Activated CD4-positive, alpha-beta memory T cell treated with anti-CD3 and anti-CD28 coated beads, Interleukin-2, amount 10 ng/mL, durations not matched to agents 7 days and 5 days (primary cell): Measurements from ENCODE around the gene IZUMO1. TPM values are rescaled to one million over a fixed set of nuclear protein-coding genes. Genes with fewer than 3 reads are reported as not detected.
"Not testable (repeated sequence)": the region's sequence is repeated elsewhere in the genome, so short reads cannot be mapped to it uniquely, and the experiment has no call there.

Source experiments
- CTCF ChIA-PET: fragments of 350-600 bp; sonication (Branson Sonifier 250); formaldehyde crosslinking; loops from one replicate; lab custom pipeline; 2021; ENCODE audit warnings: antibody characterized with exemption, inconsistent platforms; lab: Charles Lee
- POLR2A ChIA-PET: fragments of 350-600 bp; sonication (Branson Sonifier 250); formaldehyde crosslinking; loops from one replicate; lab custom pipeline; 2021; ENCODE audit warnings: antibody characterized with exemption; lab: Charles Lee
- DNase-seq: peaks from one replicate; pipeline ENCODE4 v3.0.0-alpha.2; 2020
- H3K27ac Mint-ChIP-seq: one replicate; pipeline ENCODE4 v1.8.0; 2021; ENCODE audit warnings: mild to moderate bottlenecking, mixed read lengths
- H3K27me3 Mint-ChIP-seq: one replicate; pipeline ENCODE4 v1.8.0; 2021; ENCODE audit warnings: mixed read lengths
- H3K36me3 Mint-ChIP-seq: one replicate; pipeline ENCODE4 v1.8.0; 2021; ENCODE audit warnings: low read depth, mixed read lengths
- H3K4me1 Mint-ChIP-seq: one replicate; pipeline ENCODE4 v1.8.0; 2021; ENCODE audit warnings: mixed read lengths
- H3K4me3 Mint-ChIP-seq: one replicate; pipeline ENCODE4 v1.8.0; 2021; ENCODE audit warnings: mild to moderate bottlenecking, mixed read lengths
- H3K9me3 Mint-ChIP-seq: one replicate; pipeline ENCODE4 v1.8.0; 2021; ENCODE audit warnings: mixed read lengths
- total RNA-seq, 2 experiments: library from RNA; stranded (reverse); gene quantifications; one replicate each; pipeline ENCODE4 v1.2.3, GENCODE V29; 2021

IZUMO1 gene
- total RNA-seq, 2 experiments from 2014 or later = not detected

DNA sequence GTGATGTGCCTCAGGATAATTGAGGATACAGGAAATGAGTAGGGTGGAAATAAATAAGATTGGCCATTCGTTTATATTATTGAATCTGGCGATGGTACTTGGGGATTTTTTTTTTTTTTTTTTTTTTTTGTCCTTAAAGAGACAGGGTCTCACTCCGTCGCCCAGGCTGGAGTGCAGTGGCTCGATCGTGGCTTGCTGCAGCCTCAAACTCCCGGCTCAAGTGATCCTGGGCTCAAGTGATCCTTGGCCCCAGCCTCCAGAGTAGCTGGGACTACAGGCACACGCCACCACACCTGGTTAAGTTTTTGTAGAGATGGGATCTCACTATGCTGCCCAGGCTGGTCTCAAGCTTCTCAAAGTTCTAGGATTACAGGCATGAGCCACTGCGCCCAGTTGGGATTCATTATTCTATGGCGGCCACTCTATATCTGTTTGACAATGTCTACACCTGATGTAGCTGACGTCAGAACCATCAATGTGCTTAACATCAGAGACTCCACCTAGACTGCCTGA lies 24.5 kb downstream of the IZUMO1 start:
- CTCF ChIA-PET = no interaction called here
- no peaks in the 10 kb centered on the region for H3K27me3 Mint-ChIP-seq
- H3K9me3 Mint-ChIP-seq = peaks cover 18% of the 10 kb centered on the region
- H3K36me3 Mint-ChIP-seq = peaks cover 22% of the 10 kb centered on the region
- POLR2A ChIA-PET = no interaction called here
- no peak overlapping the region for H3K4me3 Mint-ChIP-seq
- DNase-seq = no peak
- H3K4me1 Mint-ChIP-seq = peaks cover 40% of the 10 kb centered on the region
- H3K27ac Mint-ChIP-seq = no peak overlapping the region

DNA sequence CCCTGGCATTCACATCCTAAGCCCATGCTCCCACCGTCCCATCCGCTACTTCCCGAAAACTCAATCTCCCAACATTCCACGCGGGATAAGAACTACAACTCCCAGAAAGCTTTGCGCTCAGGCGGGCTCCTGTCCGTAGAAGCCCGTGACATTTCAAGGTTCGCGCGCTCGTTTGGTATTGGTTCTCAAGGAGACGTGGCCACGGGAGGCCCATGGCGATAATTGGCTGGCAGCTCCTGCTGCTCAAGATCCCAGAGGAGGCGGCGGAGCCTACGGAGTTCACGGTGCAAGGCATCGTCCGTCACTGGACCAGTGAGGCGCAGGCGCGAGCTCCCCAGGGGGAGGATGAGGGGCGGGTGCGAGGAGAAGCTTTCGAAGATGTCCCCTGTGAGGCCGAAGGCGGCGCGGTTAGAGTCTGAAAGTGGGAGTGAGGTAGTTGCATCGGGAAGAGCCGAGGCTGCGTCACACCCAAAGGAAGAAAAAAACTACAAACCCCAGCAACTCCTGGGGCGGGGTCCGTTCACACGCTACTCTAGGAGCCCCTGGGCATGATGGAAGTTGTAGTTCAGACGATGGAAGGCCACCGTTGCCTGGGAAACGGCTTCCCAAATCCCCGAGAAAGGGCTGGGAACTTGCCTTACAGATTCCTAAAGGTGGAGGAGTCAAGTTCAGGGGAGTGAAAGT lies 26.0 kb downstream of the IZUMO1 start:
- ChIA-PET POLR2A (interaction anchor here (0.7 to 1.4 kb wide), 3 partner anchors 13 to 244 kb away, joined by 3 to 9 read pairs (median 3); no protein-coding TSS in a partner anchor), CTCF (interaction anchor here (0.6 to 1.2 kb wide), 4 partner anchors 45 to 1235 kb away, joined by 3 to 5 read pairs (median 4); partner anchors contain the start of genes GYS1 and RUVBL2)
- H3K27ac Mint-ChIP-seq = peak overlapping the region; percentile 95

DNA sequence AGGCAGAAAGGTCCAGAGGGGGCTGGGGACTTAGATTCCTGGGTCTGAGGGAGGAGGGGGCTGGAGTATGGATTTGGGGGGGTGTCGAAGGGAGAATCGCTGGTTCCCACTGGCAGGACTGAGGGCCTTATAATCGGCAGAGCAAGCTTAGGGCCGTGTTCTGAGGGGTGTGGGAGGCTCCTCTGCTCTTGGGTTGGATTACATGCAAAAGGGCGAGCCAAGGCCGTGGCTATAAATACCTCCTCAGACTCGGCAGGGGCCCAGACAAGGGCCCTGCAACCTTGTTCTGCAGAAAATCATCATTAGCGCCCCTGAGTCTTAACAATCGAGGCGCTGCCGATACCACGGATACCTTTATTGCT lies 26.5 kb downstream of the IZUMO1 start:
- ChIA-PET CTCF (interaction anchor here (0.6 to 1.2 kb wide), 3 partner anchors 45 to 1235 kb away, joined by 3 to 5 read pairs (median 5); partner anchors contain the start of genes GYS1 and RUVBL2), POLR2A (interaction anchor here (0.7 to 1.4 kb wide), 3 partner anchors 13 to 244 kb away, joined by 3 to 9 read pairs (median 3); no protein-coding TSS in a partner anchor)
- Mint-ChIP-seq H3K9me3 (peaks cover 5% of the 10 kb centered on the region), H3K27me3 (no peaks in the 10 kb centered on the region), H3K4me3 (peak overlapping the region; percentile 87), H3K4me1 (peaks cover 25% of the 10 kb centered on the region), H3K27ac (peak overlapping the region; percentile 95), H3K36me3 (peaks cover 6% of the 10 kb centered on the region)
- DNase-seq = no peak

More for the DNA sequence above, 26.0 kb downstream of the IZUMO1 start:
- peaks cover 9% of the 10 kb centered on the region for H3K9me3 Mint-ChIP-seq
- peak; percentile 96 for DNase-seq
- peaks cover 11% of the 10 kb centered on the region for H3K36me3 Mint-ChIP-seq
- no peaks in the 10 kb centered on the region for H3K27me3 Mint-ChIP-seq
- peaks cover 30% of the 10 kb centered on the region for H3K4me1 Mint-ChIP-seq
- H3K4me3 Mint-ChIP-seq = peak overlapping the region; percentile 87

DNA sequence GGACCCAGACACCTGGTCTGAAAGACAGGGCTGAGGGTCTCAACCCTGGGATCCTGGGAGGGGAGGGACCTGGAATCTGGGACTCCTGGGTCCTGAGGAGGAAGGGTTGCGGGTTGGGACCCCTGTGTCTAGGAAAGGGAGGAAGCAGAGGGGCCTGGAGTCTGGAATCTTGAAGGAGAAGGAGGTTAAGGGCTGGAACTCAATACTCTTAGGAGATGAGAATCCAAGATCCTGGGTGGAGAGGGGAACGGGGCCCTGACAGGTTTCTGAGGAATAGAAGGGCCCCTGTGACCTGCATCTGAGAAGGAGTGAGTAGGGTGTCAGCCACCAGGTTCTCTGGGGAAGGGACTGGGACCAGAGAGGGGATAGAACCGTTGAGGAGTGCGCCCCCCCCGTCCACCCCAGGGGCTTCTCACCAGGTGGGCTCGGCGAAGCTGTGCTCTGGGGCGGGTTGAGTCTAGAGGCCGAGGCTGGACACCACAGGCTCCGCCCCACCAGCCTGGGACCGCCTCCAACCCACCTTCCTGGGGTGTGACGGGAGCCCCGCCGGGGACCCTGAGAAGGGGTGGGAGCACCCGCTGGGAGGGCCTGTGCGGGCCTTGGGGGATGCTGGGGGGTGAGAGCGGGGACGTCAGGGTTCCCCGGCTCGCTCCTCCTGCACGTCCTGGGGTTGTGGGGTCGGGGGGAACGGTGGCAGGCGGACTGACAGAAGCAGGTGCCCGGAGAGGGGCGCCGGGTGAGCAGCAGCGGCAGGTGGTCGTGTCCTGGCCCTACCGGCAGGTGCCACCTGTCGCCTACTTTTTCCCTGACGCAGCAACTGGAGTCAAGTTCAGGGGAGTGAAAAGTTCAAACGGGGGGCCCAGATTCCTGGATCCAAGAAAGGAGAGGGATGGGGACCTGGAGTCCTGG lies 27.2 kb downstream of the IZUMO1 start, which contains the start of gene MAMSTR:
MAMSTR (minus strand) TSS at position 463 of the 909 bp plus-strand sequence. CDS start 694 bp downstream, outside the sequence.
- POLR2A ChIA-PET = no interaction called here
- peak within 1 kb of the TSS; percentile 87 for H3K4me3 Mint-ChIP-seq
- H3K9me3 Mint-ChIP-seq = no peaks in the 10 kb centered on the region
- peak within 1 kb of the TSS; percentile 95 for H3K27ac Mint-ChIP-seq
- H3K4me1 Mint-ChIP-seq = peaks cover 24% of the 10 kb centered on the region
- no peak for DNase-seq
- H3K27me3 Mint-ChIP-seq = no peaks in the 10 kb centered on the region
- no peaks in the 10 kb centered on the region for H3K36me3 Mint-ChIP-seq
- CTCF ChIA-PET = no interaction called here

DNA sequence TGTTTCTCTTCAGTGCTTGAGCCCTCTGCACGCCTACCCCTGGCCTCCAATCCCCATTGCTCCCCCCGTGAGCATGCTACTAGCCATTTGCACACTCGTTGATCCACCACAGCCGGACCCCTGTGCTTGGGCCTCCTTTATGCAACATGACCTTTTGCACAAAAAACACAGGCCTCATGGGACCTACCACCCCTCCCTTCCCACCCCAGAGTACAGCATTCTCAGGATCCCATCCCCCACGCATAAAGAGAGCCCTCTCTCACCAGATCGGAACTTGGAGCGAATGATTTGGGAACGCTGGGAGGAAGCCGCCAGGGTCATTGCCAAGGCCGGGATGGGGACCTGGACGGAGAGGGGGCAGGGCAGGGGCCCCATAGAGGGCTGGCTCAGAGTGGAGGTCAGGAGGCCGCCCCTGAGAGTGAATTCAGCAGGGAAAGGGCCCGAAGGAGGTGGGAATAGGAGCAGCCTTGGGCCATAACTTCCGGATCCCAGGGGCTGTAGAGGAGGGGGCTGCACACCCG lies 27.9 kb downstream of the IZUMO1 start:
- H3K9me3 Mint-ChIP-seq = no peaks in the 10 kb centered on the region
- H3K27me3 Mint-ChIP-seq = no peaks in the 10 kb centered on the region
- peaks cover 25% of the 10 kb centered on the region for H3K4me1 Mint-ChIP-seq
- ChIA-PET CTCF (no interaction called here), POLR2A (no interaction called here)
- no peak overlapping the region for H3K4me3 Mint-ChIP-seq
- no peaks in the 10 kb centered on the region for H3K36me3 Mint-ChIP-seq
- H3K27ac Mint-ChIP-seq = no peak overlapping the region
- no peak for DNase-seq

DNA sequence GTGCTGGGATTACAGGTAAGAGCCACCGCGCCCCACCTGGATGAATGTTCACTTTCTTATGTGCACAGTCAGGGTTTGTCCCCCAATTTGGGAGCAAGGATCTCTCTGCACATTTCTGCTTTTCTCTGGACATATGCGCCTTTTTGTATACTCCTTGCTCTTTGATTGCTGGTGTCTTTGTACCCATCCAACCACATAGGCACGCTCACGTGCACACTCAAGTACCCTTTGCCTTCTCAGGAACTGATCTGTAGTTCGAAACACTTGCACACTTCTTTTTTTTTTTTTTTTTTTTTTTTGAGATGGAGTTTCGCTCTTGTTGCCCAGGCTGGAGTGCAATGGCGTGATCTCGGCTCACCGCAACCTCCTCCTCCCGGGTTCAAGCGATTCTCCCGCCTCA lies 28.6 kb downstream of the IZUMO1 start:
- H3K4me3 Mint-ChIP-seq, H3K36me3 Mint-ChIP-seq, H3K27ac Mint-ChIP-seq, POLR2A ChIA-PET, CTCF ChIA-PET, H3K9me3 Mint-ChIP-seq, DNase-seq, H3K27me3 Mint-ChIP-seq: not testable (repeated sequence)
- peaks cover 29% of the 10 kb centered on the region for H3K4me1 Mint-ChIP-seq

DNA sequence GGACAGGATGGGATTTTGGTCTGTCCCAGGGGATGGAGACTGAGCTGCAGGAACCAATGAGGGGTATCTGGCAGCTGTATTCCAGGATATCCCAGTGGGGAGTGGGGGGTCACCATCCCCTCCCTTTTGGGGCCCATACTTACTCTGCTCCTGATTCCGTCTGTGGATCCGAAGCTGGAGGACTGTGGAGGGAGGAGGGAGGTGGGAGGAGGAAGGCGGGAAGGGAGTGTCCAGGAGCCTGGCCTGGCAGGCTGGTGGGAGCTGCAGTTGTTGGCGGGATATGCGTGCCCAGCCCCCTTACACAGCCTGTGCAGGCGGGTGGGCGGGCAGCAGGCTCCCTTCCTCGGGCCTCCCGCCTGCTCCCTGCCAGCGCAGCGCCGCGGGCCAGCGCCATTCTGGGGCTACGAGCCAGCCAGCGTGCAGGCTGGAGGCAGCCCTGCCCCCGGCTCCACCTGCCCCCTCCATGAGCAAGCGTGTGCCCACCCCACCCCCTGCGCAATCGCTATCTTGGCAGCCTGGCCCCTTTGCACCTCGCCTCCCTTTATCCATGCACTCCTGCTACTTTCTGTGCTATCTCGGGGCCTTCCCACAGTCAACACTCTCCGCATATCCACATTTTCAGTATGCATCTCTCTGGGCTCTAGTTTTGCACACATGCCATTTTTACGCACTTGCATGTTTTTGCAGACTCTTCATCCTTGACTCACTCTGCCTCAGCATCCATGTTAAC lies 30.0 kb downstream of the IZUMO1 start:
- Mint-ChIP-seq H3K36me3 (no peaks in the 10 kb centered on the region), H3K4me3 (no peak overlapping the region), H3K9me3 (no peaks in the 10 kb centered on the region), H3K4me1 (peaks cover 30% of the 10 kb centered on the region), H3K27ac (no peak overlapping the region), H3K27me3 (no peaks in the 10 kb centered on the region)
- ChIA-PET POLR2A (interaction anchor here (1.0 to 1.3 kb wide), 2 partner anchors 8 to 9 kb away, joined by 3 to 6 read pairs; no protein-coding TSS in a partner anchor), CTCF (no interaction called here)
- no peak for DNase-seq

DNA sequence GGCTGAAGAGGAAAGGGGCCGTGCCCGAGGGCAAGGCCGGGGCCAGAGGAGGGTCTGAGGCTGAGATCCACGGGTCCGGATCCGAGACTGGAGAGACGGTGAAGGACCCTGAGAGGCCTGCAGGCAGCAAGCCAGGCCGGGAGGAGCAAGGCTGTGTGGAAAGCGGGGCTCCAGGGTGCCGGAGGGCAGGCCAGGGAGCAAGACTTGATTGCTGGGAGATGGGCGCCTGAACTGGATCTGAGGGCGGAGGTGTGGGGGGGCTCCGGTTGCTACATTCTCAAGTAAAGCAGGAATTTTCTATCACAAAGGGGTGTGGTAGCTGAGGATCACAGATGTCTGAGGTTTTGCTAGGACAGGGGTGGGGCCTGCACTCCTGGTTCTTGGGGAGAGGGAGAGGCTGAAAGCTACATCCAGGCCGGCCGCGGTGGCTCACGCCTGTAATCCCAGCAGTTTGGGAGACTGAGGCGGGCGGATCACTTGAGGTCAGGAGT lies 31.0 kb downstream of the IZUMO1 start:
- POLR2A ChIA-PET = interaction anchor here (1.0 to 1.3 kb wide), 2 partner anchors 9 to 10 kb away, joined by 3 to 6 read pairs; no protein-coding TSS in a partner anchor
- no peak for DNase-seq

DNA sequence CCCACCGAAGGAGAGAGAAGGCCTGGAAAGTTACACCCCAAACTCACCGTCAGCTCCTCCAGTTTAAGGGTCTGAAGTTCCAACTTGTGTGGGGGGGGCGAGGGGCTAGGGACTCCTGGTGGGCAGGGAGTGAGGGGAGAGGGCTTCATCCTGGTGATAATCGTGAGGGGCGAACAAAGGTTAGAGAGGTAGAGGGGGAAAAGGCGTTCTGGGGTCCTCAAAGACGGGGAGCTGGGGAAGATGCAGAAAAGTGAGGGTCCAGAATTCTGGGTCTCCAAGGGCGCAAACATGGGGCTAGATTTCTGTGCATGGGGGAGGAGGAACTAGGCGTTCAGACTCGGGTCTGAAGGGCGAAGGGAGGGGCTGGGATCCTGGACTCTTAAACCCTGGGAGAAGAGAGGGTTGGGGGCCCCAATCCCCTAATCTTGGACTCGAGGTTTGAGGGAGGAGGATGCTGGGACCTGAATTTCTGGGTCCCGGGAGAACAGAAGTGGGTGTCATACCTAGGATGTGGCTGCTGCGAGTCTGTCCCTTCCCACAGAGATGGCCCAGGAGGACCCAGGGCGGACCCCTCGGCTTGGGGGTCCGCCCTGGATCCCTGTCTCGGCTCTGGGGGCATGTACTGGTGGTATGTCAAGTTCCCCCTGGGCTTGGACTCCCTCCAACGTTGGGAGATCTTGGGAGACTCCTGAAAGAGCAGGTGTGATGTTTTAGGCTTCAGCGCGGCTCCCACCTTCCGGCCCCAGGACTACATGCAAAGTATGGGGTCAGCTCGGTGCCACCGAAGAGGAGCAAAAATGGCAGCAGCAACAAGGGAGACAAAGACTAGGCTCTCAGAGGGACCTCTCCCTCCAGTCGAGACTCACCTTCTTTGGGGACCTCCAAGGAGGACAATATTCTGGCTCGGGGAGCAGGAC lies 31.7 kb downstream of the IZUMO1 start:
- Mint-ChIP-seq H3K4me1 (peaks cover 18% of the 10 kb centered on the region), H3K27me3 (no peaks in the 10 kb centered on the region), H3K27ac (peak overlapping the region; percentile 44), H3K36me3 (peaks cover 2% of the 10 kb centered on the region), H3K9me3 (peaks cover 5% of the 10 kb centered on the region), H3K4me3 (peak overlapping the region; percentile 76)
- DNase-seq = no peak
- CTCF ChIA-PET = interaction anchor here (0.8 to 2.6 kb wide), 3 partner anchors 13 to 69 kb away, joined by 3 to 13 read pairs (median 3); partner anchors contain the start of gene CA11
- POLR2A ChIA-PET = interaction anchor here (0.8 to 1.9 kb wide), 6 partner anchors 10 to 21 kb away, joined by 3 to 10 read pairs (median 4); no protein-coding TSS in a partner anchor

More for the DNA sequence above, 31.0 kb downstream of the IZUMO1 start:
- Mint-ChIP-seq H3K27me3 (no peaks in the 10 kb centered on the region), H3K27ac (no peak overlapping the region), H3K4me3 (no peak overlapping the region), H3K9me3 (peaks cover 4% of the 10 kb centered on the region), H3K36me3 (peaks cover 2% of the 10 kb centered on the region), H3K4me1 (peaks cover 24% of the 10 kb centered on the region)
- CTCF ChIA-PET = no interaction called here

DNA sequence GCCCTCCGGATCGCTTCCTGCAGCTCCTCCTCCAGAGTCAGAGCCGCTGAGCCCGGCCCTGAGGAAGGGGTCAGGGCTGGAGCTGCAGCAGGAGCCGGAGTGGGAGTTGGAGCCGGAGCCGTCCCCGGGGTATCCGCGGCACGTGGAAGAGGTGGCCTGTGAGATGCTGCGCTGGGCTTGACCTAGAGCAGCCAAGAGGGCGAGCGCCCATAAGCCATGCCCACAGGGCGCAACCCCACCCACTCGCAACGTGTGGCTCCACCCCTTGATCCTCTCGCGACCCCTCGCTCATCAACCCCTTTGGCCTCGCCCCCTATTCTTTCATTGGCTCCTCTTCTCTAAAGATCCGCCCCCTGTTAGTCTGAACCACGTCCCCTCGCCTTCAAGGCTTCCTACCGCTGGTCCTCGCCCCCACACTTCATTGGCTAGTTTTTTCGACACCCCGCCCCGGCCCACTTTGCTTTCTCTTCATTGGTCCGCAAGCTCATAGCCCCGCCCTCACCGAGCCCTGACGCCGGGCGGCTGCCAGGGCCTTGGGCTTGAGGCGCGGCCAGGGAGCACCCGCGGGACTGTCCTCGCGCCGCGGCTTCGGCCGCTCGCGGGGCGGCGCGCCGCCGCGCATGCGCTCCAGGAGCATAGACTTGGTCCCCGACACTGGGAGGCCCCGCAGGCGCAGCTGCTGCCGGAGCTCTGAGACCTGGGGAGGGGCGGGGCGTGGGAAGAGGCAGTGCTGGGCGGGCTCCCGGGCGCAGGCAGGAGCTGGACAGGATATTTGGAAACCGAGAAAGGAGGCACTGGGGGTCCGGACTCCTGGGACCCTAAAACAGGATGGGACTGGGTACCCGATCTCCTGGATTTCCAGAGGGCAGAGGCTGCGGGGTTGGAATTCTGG lies 32.6 kb downstream of the IZUMO1 start:
- Mint-ChIP-seq H3K27me3 (no peaks in the 10 kb centered on the region), H3K4me1 (peaks cover 18% of the 10 kb centered on the region), H3K9me3 (peaks cover 5% of the 10 kb centered on the region), H3K27ac (peak overlapping the region; percentile 44), H3K36me3 (peaks cover 2% of the 10 kb centered on the region), H3K4me3 (peak overlapping the region; percentile 76)
- peak; percentile 99 for DNase-seq
- ChIA-PET CTCF (interaction anchor here (0.5 to 2.6 kb wide), 4 partner anchors 14 to 208 kb away, joined by 3 to 13 read pairs (median 3); partner anchors contain the start of gene CA11), POLR2A (interaction anchor here (0.8 to 1.9 kb wide), 7 partner anchors 10 to 279 kb away, joined by 3 to 10 read pairs (median 3); partner anchors contain the start of genes GYS1, PPP1R15A and RUVBL2)
